A549 (cell line): ENCODE results near the gene KCNAB2.

ENCODE experiments used
- CHD4 ChIP-seq: fragments of 200-600 bp; sonication (generic); IDR thresholded peaks from 2 replicates; pipeline ENCODE4 v1.6.1; 2016; ENCODE audit warnings: antibody characterized with exemption, mild to moderate bottlenecking, borderline replicate concordance
- FOSL2 ChIP-seq, 2 experiments: fragments of 450-650 bp in 1 of 2; fragments of >200 bp in 1 of 2; sonication (Bioruptor Twin) in 1 of 2; formaldehyde crosslinking; IDR thresholded peaks; 2 replicates each; pipeline versions ENCODE4 v1.5.0 to v1.6.1; 2016 to 2020; ENCODE audit warnings: mild to moderate bottlenecking in 1 of 2, moderate library complexity in 1 of 2
- GATA3 ChIP-seq: IDR thresholded peaks from 2 replicates; pipeline ENCODE4 v1.6.1; 2012; ENCODE audit warnings: borderline replicate concordance
- POLR2A ChIP-seq: IDR thresholded peaks from 2 replicates; pipeline ENCODE4 v1.6.1; 2012; ENCODE audit warnings: mild to moderate bottlenecking, low read length
- RCOR1 ChIP-seq: fragments of 150-350 bp; IDR thresholded peaks from 2 replicates; pipeline ENCODE4 v1.6.1; 2014; ENCODE audit warnings: antibody characterized with exemption, low read length, low read depth
- RFX5 ChIP-seq: fragments of 450-650 bp; IDR thresholded peaks from 2 replicates; pipeline ENCODE4 v1.7.1; 2014; ENCODE audit warnings: antibody characterized with exemption, mild to moderate bottlenecking, moderate library complexity
- TF ChIP-seq, protein P1 (sequence below): fragments of >200 bp; sonication (Bioruptor Twin); formaldehyde crosslinking; IDR thresholded peaks from 3 replicates; pipeline ENCODE4 v1.5.1; 2016
- TF ChIP-seq, protein P2 (sequence below): fragments of 250-450 bp; sonication (Bioruptor Pico); IDR thresholded peaks from 2 replicates; pipeline ENCODE4 v1.5.0; 2021; ENCODE audit warnings: mild to moderate bottlenecking, moderate library complexity, borderline replicate concordance

DNA sequence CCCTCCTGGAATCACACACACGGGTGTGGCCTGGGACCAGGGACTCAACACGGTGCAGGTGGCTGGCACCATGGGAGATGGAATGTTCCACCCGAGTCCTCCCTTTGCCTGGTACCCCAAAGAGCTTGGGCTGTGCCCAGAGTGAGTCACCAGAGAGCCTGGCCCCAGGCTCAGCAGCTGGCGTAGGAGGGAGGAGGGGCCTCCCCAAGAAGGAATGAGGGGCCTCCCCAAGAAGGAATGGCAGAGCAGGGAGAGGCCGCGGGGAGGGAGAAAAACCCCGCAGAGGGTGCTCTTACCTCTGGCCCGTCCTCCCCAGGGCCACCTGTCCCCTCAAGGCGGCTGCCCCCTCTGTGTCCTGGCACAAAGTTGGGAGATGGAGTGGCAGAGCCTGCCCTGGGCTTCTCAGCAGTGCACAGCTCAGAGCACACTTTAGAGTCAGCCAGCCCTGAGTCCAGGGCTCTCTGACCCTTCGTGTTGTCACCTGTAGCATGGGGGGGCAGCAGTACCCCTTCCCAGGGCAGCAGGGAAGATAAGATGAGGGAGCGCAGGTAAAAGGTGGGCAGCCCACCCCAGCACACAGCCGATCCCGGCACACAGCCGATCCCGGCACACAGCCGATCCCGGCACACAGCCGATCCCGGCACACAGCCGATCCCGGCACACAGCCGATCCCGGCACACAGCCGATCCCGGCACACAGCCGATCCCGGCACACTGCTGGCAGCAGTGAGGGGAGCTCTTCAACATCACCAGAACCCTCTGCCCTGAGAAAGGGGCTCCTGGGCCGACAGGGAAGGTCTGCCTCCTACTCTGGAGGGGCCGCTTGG lies 20.2 kb upstream of the KCNAB2 start:
- TF ChIP-seq, protein P1, sequence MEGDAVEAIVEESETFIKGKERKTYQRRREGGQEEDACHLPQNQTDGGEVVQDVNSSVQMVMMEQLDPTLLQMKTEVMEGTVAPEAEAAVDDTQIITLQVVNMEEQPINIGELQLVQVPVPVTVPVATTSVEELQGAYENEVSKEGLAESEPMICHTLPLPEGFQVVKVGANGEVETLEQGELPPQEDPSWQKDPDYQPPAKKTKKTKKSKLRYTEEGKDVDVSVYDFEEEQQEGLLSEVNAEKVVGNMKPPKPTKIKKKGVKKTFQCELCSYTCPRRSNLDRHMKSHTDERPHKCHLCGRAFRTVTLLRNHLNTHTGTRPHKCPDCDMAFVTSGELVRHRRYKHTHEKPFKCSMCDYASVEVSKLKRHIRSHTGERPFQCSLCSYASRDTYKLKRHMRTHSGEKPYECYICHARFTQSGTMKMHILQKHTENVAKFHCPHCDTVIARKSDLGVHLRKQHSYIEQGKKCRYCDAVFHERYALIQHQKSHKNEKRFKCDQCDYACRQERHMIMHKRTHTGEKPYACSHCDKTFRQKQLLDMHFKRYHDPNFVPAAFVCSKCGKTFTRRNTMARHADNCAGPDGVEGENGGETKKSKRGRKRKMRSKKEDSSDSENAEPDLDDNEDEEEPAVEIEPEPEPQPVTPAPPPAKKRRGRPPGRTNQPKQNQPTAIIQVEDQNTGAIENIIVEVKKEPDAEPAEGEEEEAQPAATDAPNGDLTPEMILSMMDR, result no peak
- no peak for TF ChIP-seq RCOR1
- no peak for TF ChIP-seq CHD4
- no peak for TF ChIP-seq POLR2A
- no peak for TF ChIP-seq GATA3
- TF ChIP-seq, protein P2, sequence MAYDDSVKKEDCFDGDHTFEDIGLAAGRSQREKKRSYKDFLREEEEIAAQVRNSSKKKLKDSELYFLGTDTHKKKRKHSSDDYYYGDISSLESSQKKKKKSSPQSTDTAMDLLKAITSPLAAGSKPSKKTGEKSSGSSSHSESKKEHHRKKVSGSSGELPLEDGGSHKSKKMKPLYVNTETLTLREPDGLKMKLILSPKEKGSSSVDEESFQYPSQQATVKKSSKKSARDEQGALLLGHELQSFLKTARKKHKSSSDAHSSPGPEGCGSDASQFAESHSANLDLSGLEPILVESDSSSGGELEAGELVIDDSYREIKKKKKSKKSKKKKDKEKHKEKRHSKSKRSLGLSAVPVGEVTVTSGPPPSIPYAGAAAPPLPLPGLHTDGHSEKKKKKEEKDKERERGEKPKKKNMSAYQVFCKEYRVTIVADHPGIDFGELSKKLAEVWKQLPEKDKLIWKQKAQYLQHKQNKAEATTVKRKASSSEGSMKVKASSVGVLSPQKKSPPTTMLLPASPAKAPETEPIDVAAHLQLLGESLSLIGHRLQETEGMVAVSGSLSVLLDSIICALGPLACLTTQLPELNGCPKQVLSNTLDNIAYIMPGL, result no peak
- TF ChIP-seq FOSL2 (IDR thresholded peaks at IDR 0.05), result no peak
- 0 out of 2 replicates have a peak, but pooled peaks have one; percentile 23 for TF ChIP-seq FOSL2 (CRISPR knock-in tag; IDR thresholded peaks at IDR 0.05)
- TF ChIP-seq RFX5, result no peak
